ENCODE measurements around the gene WDR82. TPM values are rescaled to one million over a fixed set of nuclear protein-coding genes. Genes with fewer than 3 reads are reported as not detected.

The WDR82 gene
- total RNA-seq, 4 donors from 2014 or later = 66.4 to 76.4 (median 72.2) TPM

GRCh38 chr3:52314489-52314888, 36.0 kb upstream of the WDR82 start:
- H3K9me3 ChIP-seq = no peaks in the 10 kb centered on the region
- intact Hi-C loops (cut with DNase I) = no loop called here
- H3K36me3 ChIP-seq = no peaks in the 10 kb centered on the region
- peaks cover 7 to 20% of the 10 kb centered on the region in 2 donors for H3K4me1 ChIP-seq
- no peaks in the 10 kb centered on the region for H3K27me3 ChIP-seq
- no peak for DNase-seq
- H3K4me3 ChIP-seq (replicated peaks in 1 of 3) = no peak overlapping the region
- WGBS, 2 donors = 93 to 95% methylated on average over 2 to 3 of the region's 3 CpGs
- no peak for TF ChIP-seq POLR2A (IDR thresholded peaks at IDR 0.05)
- TF ChIP-seq, protein P1, sequence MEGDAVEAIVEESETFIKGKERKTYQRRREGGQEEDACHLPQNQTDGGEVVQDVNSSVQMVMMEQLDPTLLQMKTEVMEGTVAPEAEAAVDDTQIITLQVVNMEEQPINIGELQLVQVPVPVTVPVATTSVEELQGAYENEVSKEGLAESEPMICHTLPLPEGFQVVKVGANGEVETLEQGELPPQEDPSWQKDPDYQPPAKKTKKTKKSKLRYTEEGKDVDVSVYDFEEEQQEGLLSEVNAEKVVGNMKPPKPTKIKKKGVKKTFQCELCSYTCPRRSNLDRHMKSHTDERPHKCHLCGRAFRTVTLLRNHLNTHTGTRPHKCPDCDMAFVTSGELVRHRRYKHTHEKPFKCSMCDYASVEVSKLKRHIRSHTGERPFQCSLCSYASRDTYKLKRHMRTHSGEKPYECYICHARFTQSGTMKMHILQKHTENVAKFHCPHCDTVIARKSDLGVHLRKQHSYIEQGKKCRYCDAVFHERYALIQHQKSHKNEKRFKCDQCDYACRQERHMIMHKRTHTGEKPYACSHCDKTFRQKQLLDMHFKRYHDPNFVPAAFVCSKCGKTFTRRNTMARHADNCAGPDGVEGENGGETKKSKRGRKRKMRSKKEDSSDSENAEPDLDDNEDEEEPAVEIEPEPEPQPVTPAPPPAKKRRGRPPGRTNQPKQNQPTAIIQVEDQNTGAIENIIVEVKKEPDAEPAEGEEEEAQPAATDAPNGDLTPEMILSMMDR (IDR thresholded peaks at IDR 0.05) = no peak
- H3K27ac ChIP-seq = no peak overlapping the region

DNA sequence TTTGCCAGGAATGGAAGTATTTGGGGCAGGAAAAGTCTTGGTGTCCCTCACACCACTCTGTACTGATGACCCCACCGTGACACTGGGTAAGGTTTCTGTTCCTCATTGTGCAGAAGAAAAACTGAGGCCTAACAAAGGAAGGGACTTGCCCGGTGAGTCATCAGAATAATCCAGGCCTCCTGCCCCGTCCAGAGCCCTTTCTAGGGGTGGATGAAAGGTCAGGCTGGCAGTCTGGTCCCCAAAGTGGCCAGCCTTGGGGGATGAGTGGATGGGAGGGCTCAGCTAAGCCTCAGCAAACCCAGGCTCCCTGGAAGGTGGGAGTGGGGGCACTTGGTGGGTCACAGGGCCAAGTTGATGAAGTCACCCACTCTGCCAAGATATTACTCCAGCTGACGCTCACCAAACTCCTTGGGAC, 35.3 kb upstream of the WDR82 start:
- intact Hi-C loops (cut with DNase I) = no loop called here
- H3K4me3 ChIP-seq (replicated peaks in 1 of 3) = no peak overlapping the region
- H3K27me3 ChIP-seq = no peaks in the 10 kb centered on the region
- no peak for DNase-seq
- H3K27ac ChIP-seq = peak overlapping the region in 2 of 3 donors; percentile 8 to 30
- no peaks in the 10 kb centered on the region for H3K9me3 ChIP-seq
- 57 to 70% methylated on average over 4 of the region's 4 CpGs for WGBS, 2 donors
- TF ChIP-seq, protein P1 (IDR thresholded peaks at IDR 0.05) = no peak
- TF ChIP-seq POLR2A (IDR thresholded peaks at IDR 0.05) = no peak
- no peaks in the 10 kb centered on the region for H3K36me3 ChIP-seq
- peaks cover 7 to 20% of the 10 kb centered on the region in 2 donors for H3K4me1 ChIP-seq

GRCh38 chr3:52313188-52313773, 34.8 kb upstream of the WDR82 start:
- intact Hi-C loops (cut with DNase I) = no loop called here
- TF ChIP-seq POLR2A (IDR thresholded peaks at IDR 0.05) = no peak
- TF ChIP-seq, protein P1 (IDR thresholded peaks at IDR 0.05) = no peak
- Histone ChIP-seq H3K27ac (peak overlapping the region in 1 of 3 donors; percentile 8), H3K9me3 (no peaks in the 10 kb centered on the region), H3K4me1 (peaks cover 7 to 16% of the 10 kb centered on the region in 2 donors), H3K4me3 (replicated peaks in 1 of 3) (no peak overlapping the region), H3K27me3 (no peaks in the 10 kb centered on the region), H3K36me3 (no peaks in the 10 kb centered on the region)
- 89 to 92% methylated on average over 2 of the region's 2 CpGs for WGBS, 2 donors
- DNase-seq = no peak

DNA sequence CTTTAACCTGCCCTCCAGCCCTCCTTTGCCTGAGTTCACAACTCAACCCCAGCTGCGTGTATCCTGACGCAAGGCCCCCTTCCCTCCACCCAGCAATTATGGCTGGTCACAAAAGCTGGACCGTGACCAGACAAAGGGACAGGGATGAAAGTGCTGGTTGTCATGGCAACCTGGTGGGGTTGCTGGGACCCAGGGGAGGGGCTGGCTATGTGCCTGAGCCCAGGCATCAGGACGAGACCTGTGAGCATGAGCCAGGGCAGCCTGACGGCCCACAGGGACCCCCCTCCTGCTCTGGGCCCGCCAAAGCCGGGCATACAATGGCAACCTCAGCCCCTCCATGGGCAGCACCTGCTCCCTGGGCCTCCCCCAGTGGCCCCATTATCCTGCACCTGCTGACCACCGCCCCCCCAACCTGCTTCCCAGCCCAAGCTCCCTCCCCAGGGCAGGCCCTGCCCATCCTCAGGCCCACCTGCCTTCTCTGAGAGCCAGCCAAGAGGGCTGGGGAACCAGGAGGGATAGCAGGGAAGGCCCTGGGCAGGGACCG, 33.2 kb upstream of the WDR82 start:
- Histone ChIP-seq H3K4me3 (replicated peaks in 1 of 3) (no peak overlapping the region), H3K27ac (no peak overlapping the region), H3K36me3 (no peaks in the 10 kb centered on the region), H3K4me1 (peaks cover 0 to 4% of the 10 kb centered on the region in 2 donors), H3K27me3 (no peaks in the 10 kb centered on the region), H3K9me3 (no peaks in the 10 kb centered on the region)
- no peak for TF ChIP-seq POLR2A (IDR thresholded peaks at IDR 0.05)
- TF ChIP-seq, protein P1 (IDR thresholded peaks at IDR 0.05) = no peak
- intact Hi-C loops (cut with DNase I) = no loop called here
- no peak for DNase-seq
- 79 to 83% methylated on average over 4 to 7 of the region's 9 CpGs for WGBS, 2 donors

- TF ChIP-seq, protein P1 (IDR thresholded peaks at IDR 0.05) = no peak
- TF ChIP-seq POLR2A (IDR thresholded peaks at IDR 0.05) = no peak
- Histone ChIP-seq H3K9me3 (no peaks in the 10 kb centered on the region), H3K27ac (no peak overlapping the region), H3K27me3 (no peaks in the 10 kb centered on the region), H3K4me3 (replicated peaks in 1 of 3) (no peak overlapping the region), H3K4me1 (peaks cover 0 to 4% of the 10 kb centered on the region in 2 donors), H3K36me3 (no peaks in the 10 kb centered on the region)
- intact Hi-C loops (cut with DNase I) = no loop called here
- no peak for DNase-seq
- 86 to 93% methylated on average over 6 to 9 of the region's 9 CpGs for WGBS, 2 donors
These were observed 32.6 kb upstream of the WDR82 start for GRCh38 chr3:52310861-52311575.
